Kidney (tissue), 14 donors: Measurements from ENCODE around the gene ADAMTS17. TPM values are rescaled to one million over a fixed set of nuclear protein-coding genes. Genes with fewer than 3 reads are reported as not detected.
A peak's percentile ranks its signal among the peaks of the same experiment; 100 is the strongest.

Source experiments
- DNase-seq, 5 donors: peaks; one replicate each; pipeline ENCODE4 v3.0.0-alpha.2; 2013 to 2020
- FAIRE-seq: peaks from 2 replicates; lab custom pipeline; 2012; peaks lifted over from hg19 to GRCh38; lab: Jason Lieb, UNC
- H3K27ac ChIP-seq, 2 donors: one replicate each; pipeline ENCODE4 v1.7.0; 2013; ENCODE audit warnings: low read depth in 2 of 2, low read length in 2 of 2, inconsistent platforms in 1 of 2
- H3K27me3 ChIP-seq: one replicate; pipeline ENCODE4 v1.7.1; 2013; ENCODE audit warnings: low read length, inconsistent platforms; ENCODE audit not compliant: control insufficient read depth, insufficient read depth
- H3K36me3 ChIP-seq, 3 donors: one replicate each; pipeline versions ENCODE4 v1.7.0 to v1.7.1; 2013; ENCODE audit warnings: low read length in 3 of 3, control low read depth in 1 of 3, inconsistent platforms in 1 of 3; ENCODE audit not compliant: insufficient read depth in 3 of 3, control insufficient read depth in 2 of 3
- H3K4me1 ChIP-seq, 3 donors: one replicate each; pipeline versions ENCODE4 v1.7.0 to v1.7.1; 2013; ENCODE audit warnings: low read length in 3 of 3, inconsistent platforms in 1 of 3, low read depth in 1 of 3; ENCODE audit not compliant: control insufficient read depth in 2 of 3, insufficient read depth in 2 of 3
- H3K4me3 ChIP-seq, 3 donors: one replicate each; pipeline versions ENCODE4 v1.7.0 to v1.8.1; 2013; ENCODE audit warnings: low read length in 3 of 3, control low read depth in 1 of 3, inconsistent platforms in 1 of 3
- H3K9ac ChIP-seq, 3 donors: one replicate each; pipeline versions ENCODE4 v1.7.0 to v1.7.1; 2013; ENCODE audit warnings: low read length in 3 of 3, control low read depth in 1 of 3, inconsistent platforms in 1 of 3
- H3K9me3 ChIP-seq, 3 donors: one replicate each; pipeline versions ENCODE4 v1.7.0 to v1.7.1; 2013; ENCODE audit warnings: low read length in 3 of 3, control low read depth in 1 of 3, inconsistent platforms in 1 of 3; ENCODE audit not compliant: control insufficient read depth in 2 of 3, insufficient read depth in 1 of 3
- CTCF ChIP-seq: IDR thresholded peaks from 3 replicates; pipeline ENCODE4 v1.5.1; 2012; ENCODE audit warnings: mild to moderate bottlenecking, moderate library complexity, borderline replicate concordance; ENCODE audit not compliant: insufficient read depth; ENCODE audit errors: extremely low read depth
- intact Hi-C: fragments of 100-400 bp; cut with DNase I; formaldehyde crosslinking; loops from one replicate; pipeline ENCODE4 v1.11.1; 2022
- polyA plus RNA-seq: library from polyadenylated mRNA; stranded (reverse); fragments of 350-450 nt; fragmentation: Illumina TruSeq; extraction: RNeasy Lipid Tissue Mini Kit (QIAGEN cat#74804); gene quantifications from one replicate; pipeline ENCODE4 v1.2.3, GENCODE V29; 2014; ENCODE audit warnings: low read depth, low replicate concordance; ENCODE audit not compliant: insufficient read depth
- total RNA-seq: library from RNA; stranded (reverse); fragmentation: NEBNext Ultra II Directional; extraction: Animal tissue kit (Norgen Biotek cat#: 25700); gene quantifications from one replicate; pipeline ENCODE4 v1.2.1, GENCODE V29; 2021
- donor health status: control.
- donor health status: control.
- donor health status: control.
- donor health status: control.
- donor health status: control.
- donor health status: DM: yes; HTN: yes; CAD: no.
- donor health status: Normal renal cell carcinoma (clear cell type).

Gene ADAMTS17
- total and polyA plus RNA-seq, 2 donors from 2014 or later, result 1.7 to 2.2 TPM

- H3K36me3 ChIP-seq, result no peaks in the 10 kb centered on the region
- H3K9ac ChIP-seq, result no peak overlapping the region
- FAIRE-seq, result no peak
- intact Hi-C loops, result no loop called here
- H3K4me1 ChIP-seq, result no peaks in the 10 kb centered on the region
- H3K4me3 ChIP-seq, result no peak overlapping the region
- H3K27ac ChIP-seq, result no peak overlapping the region
- H3K27me3 ChIP-seq, result no peaks in the 10 kb centered on the region
- peak in 2 of 5 donors; percentile 4 to 7 for DNase-seq
- H3K9me3 ChIP-seq, result no peaks in the 10 kb centered on the region
- no peak for TF ChIP-seq CTCF
Observed at GRCh38 chr15:100261302-100262240, 80.2 kb downstream of the ADAMTS17 start.

- H3K36me3 ChIP-seq, result no peaks in the 10 kb centered on the region
- H3K27ac ChIP-seq, result no peak overlapping the region
- DNase-seq (peak in 2 of 5 donors; percentile 3 to 14), FAIRE-seq (no peak)
- no peaks in the 10 kb centered on the region for H3K9me3 ChIP-seq
- no peak overlapping the region for H3K9ac ChIP-seq
- H3K4me1 ChIP-seq, result no peaks in the 10 kb centered on the region
- no peak overlapping the region for H3K4me3 ChIP-seq
- intact Hi-C loops, result no loop called here
- TF ChIP-seq CTCF, result no peak
- H3K27me3 ChIP-seq, result no peaks in the 10 kb centered on the region
Observed at GRCh38 chr15:100259266-100259665, 82.5 kb downstream of the ADAMTS17 start.

GRCh38 chr15:100256970-100257650, 84.7 kb downstream of the ADAMTS17 start:
- Histone ChIP-seq H3K4me3 (no peak overlapping the region), H3K36me3 (no peaks in the 10 kb centered on the region), H3K27me3 (no peaks in the 10 kb centered on the region), H3K27ac (no peak overlapping the region), H3K4me1 (peaks cover 0 to 2% (median 0%) of the 10 kb centered on the region in 3 donors), H3K9me3 (no peaks in the 10 kb centered on the region), H3K9ac (no peak overlapping the region)
- TF ChIP-seq CTCF, result no peak
- DNase-seq (peak in 4 of 5 donors; percentile 21 to 45 (median 32)), FAIRE-seq (no peak)
- intact Hi-C loops, result no loop called here
